Liver (tissue), 9 donors: ENCODE results near the gene ENHO. TPM values are rescaled to one million over a fixed set of nuclear protein-coding genes. Genes with fewer than 3 reads are reported as not detected.
A peak's percentile ranks its signal among the peaks of the same experiment; 100 is the strongest.

Experiments
- DNase-seq: peaks from one replicate; pipeline ENCODE4 v3.0.0-alpha.2; 2017; ENCODE audit warnings: low spot score
- H3K27ac ChIP-seq, 2 donors: one replicate each; pipeline ENCODE4 v1.7.0; 2013; ENCODE audit warnings: inconsistent platforms in 2 of 2, low read length in 2 of 2, control low read depth in 1 of 2, low read depth in 1 of 2, mild to moderate bottlenecking in 1 of 2
- H3K27me3 ChIP-seq, 4 donors: one replicate each; pipeline versions ENCODE4 v1.6.1 to v1.7.0; 2013; ENCODE audit warnings: low read length in 3 of 4, inconsistent platforms in 1 of 4, mild to moderate bottlenecking in 1 of 4, moderate library complexity in 1 of 4; ENCODE audit not compliant: control insufficient read depth in 4 of 4, insufficient read depth in 4 of 4
- H3K36me3 ChIP-seq, 4 donors: one replicate each; pipeline versions ENCODE4 v1.6.1 to v1.7.0; 2013; ENCODE audit warnings: low read length in 3 of 4, mild to moderate bottlenecking in 3 of 4, low read depth in 1 of 4, moderate library complexity in 1 of 4; ENCODE audit not compliant: control insufficient read depth in 4 of 4, insufficient read depth in 3 of 4
- H3K4me1 ChIP-seq, 4 donors: one replicate each; pipeline versions ENCODE4 v1.6.1 to v1.7.0; 2013; ENCODE audit warnings: low read length in 3 of 4, mild to moderate bottlenecking in 3 of 4, moderate library complexity in 1 of 4; ENCODE audit not compliant: control insufficient read depth in 4 of 4, insufficient read depth in 4 of 4
- H3K4me3 ChIP-seq, 3 donors: one replicate each; pipeline versions ENCODE4 v1.6.1 to v1.7.0; 2013; ENCODE audit warnings: low read length in 3 of 3, control low read depth in 1 of 3, low read depth in 1 of 3, mild to moderate bottlenecking in 1 of 3
- H3K9ac ChIP-seq, 2 donors: one replicate each; pipeline ENCODE4 v1.7.0; 2013; ENCODE audit warnings: low read length in 2 of 2, mild to moderate bottlenecking in 2 of 2, moderate library complexity in 2 of 2, control low read depth in 1 of 2, low read depth in 1 of 2
- H3K9me3 ChIP-seq, 4 donors: one replicate each; pipeline versions ENCODE4 v1.6.1 to v1.7.0; 2013; ENCODE audit warnings: low read length in 3 of 4; ENCODE audit not compliant: control insufficient read depth in 4 of 4
- EGR1 ChIP-seq, 2 donors: IDR thresholded peaks; 2 replicates each; pipeline ENCODE4 v1.6.1; 2016 to 2018; ENCODE audit warnings: antibody characterized with exemption in 2 of 2, low read depth in 2 of 2
- GABPA ChIP-seq, 2 donors: IDR thresholded peaks in 1 of 2; conservative IDR thresholded peaks in 1 of 2; 2 replicates each; pipeline ENCODE4 v1.6.1; 2016; ENCODE audit warnings: antibody characterized with exemption in 2 of 2, mild to moderate bottlenecking in 1 of 2, moderate library complexity in 1 of 2
- HNF4G ChIP-seq: IDR thresholded peaks from 2 replicates; pipeline ENCODE4 v1.6.1; 2016; ENCODE audit warnings: antibody characterized with exemption
- NR2F2 ChIP-seq: IDR thresholded peaks from 2 replicates; pipeline ENCODE4 v1.6.1; 2016; ENCODE audit warnings: antibody characterized with exemption
- RAD21 ChIP-seq, 2 donors: IDR thresholded peaks; 2 replicates each; pipeline ENCODE4 v1.6.1; 2016; ENCODE audit warnings: antibody characterized with exemption in 2 of 2, mild to moderate bottlenecking in 2 of 2
- REST ChIP-seq: IDR thresholded peaks from 2 replicates; pipeline ENCODE4 v1.6.1; 2016; ENCODE audit warnings: antibody characterized with exemption, mild to moderate bottlenecking
- SP1 ChIP-seq: IDR thresholded peaks from 2 replicates; pipeline ENCODE4 v1.6.1; 2018; ENCODE audit warnings: antibody characterized with exemption, mild to moderate bottlenecking
- TAF1 ChIP-seq: conservative IDR thresholded peaks from 2 replicates; pipeline ENCODE4 v1.6.1; 2016; ENCODE audit warnings: antibody characterized with exemption, mild to moderate bottlenecking
- YY1 ChIP-seq: IDR thresholded peaks from 2 replicates; pipeline ENCODE4 v1.6.1; 2016; ENCODE audit warnings: antibody characterized with exemption, mild to moderate bottlenecking
- ZBTB33 ChIP-seq: IDR thresholded peaks from 2 replicates; pipeline ENCODE4 v1.6.1; 2016; ENCODE audit warnings: antibody characterized with exemption
- WGBS: extraction: QIAGEN DNeasy Blood & Tissue Kit; methylation state at CpG from one replicate; pipeline ENCODE4 v1.1.7; 2013; 5-methylcytosine and 5-hydroxymethylcytosine counted together
- polyA plus RNA-seq, 2 donors: library from polyadenylated mRNA; stranded (reverse) in 1 of 2; unstranded in 1 of 2; fragments of 200-250 nt in 1 of 2; fragments of >200 nt in 1 of 2; fragmentation: Nextera tagmentation in 1 of 2; extraction: Ambion mirVana in 1 of 2; gene quantifications; one replicate each; pipeline versions ENCODE4 v1.2.1 to v1.2.3, GENCODE V29; 2013 to 2015
- total RNA-seq, 2 donors: library from RNA; depleted of rRNA; stranded (reverse); fragments of >200 nt; gene quantifications; one replicate each; pipeline ENCODE4 v1.2.3, GENCODE V29; 2014
- donor health status: healthy.
- donor health status: healthy.
- donor health status: healthy.
- donor health status: healthy.
- donor health status: healthy.

Gene ENHO
- total and polyA plus RNA-seq, 4 donors, result 0.67 to 9.6 (median 1.9) TPM

- H3K36me3 ChIP-seq, result no peaks in the 10 kb centered on the region
- H3K9me3 ChIP-seq, result no peaks in the 10 kb centered on the region
- no peaks in the 10 kb centered on the region for H3K27me3 ChIP-seq
- H3K9ac ChIP-seq, result no peak overlapping the region
- no peak overlapping the region for H3K4me3 ChIP-seq
- H3K4me1 ChIP-seq, result peaks cover 0 to 9% (median 4%) of the 10 kb centered on the region in 4 donors
- TF ChIP-seq HNF4G (no peak), YY1 (no peak), ZBTB33 (no peak), NR2F2 (no peak), GABPA (IDR thresholded peaks at IDR 0.05 in 1 of 2, conservative IDR thresholded peaks at IDR 0.05 in 1 of 2) (no peak), TAF1 (no peak), EGR1 (IDR thresholded peaks at IDR 0.05; ENCODE audit: low read depth in 2 of 2) (no peak)
- 78% methylated on average over 10 of the region's 10 CpGs for WGBS
- DNase-seq, result no peak
- H3K27ac ChIP-seq, result no peak overlapping the region
Observed at GRCh38 chr9:34502471-34502870, 20.3 kb downstream of the ENHO start.

- H3K4me3 ChIP-seq, result no peak overlapping the region
Observed at GRCh38 chr9:34501889-34502425, 20.8 kb downstream of the ENHO start.

More at GRCh38 chr9:34501889-34502425, 20.8 kb downstream of the ENHO start:
- Histone ChIP-seq H3K9me3 (no peaks in the 10 kb centered on the region), H3K9ac (no peak overlapping the region), H3K27ac (no peak overlapping the region), H3K4me1 (peaks cover 0 to 9% (median 4%) of the 10 kb centered on the region in 4 donors), H3K27me3 (no peaks in the 10 kb centered on the region), H3K36me3 (no peaks in the 10 kb centered on the region)
- WGBS, result 58% methylated on average over 5 of the region's 5 CpGs
- TF ChIP-seq RAD21 (IDR thresholded peaks at IDR 0.05) (peak in 1 of 2 donors; percentile 59), REST (no peak), SP1 (peak; percentile 35)
- DNase-seq, result no peak
